Uterus (tissue), 2 donors: ENCODE data around the gene HERC4.

Experiments used
- POLR2A ChIP-seq, 2 donors: fragments of 450-650 bp; IDR thresholded peaks; one replicate each; pipeline ENCODE4 v1.6.1; 2016; ENCODE audit warnings: antibody characterized with exemption in 2 of 2, mild to moderate bottlenecking in 1 of 2, moderate library complexity in 1 of 2
- TF ChIP-seq, protein P1 (sequence below), 4 experiments: fragments of 200-600 bp in 2 of 4; fragments of 450-650 bp in 2 of 4; sonication (generic) in 2 of 4; IDR thresholded peaks; one replicate each; pipeline ENCODE4 v1.5.1; 2016 to 2019; ENCODE audit warnings: antibody characterized with exemption in 4 of 4, mild to moderate bottlenecking in 2 of 4, moderate library complexity in 1 of 4

DNA sequence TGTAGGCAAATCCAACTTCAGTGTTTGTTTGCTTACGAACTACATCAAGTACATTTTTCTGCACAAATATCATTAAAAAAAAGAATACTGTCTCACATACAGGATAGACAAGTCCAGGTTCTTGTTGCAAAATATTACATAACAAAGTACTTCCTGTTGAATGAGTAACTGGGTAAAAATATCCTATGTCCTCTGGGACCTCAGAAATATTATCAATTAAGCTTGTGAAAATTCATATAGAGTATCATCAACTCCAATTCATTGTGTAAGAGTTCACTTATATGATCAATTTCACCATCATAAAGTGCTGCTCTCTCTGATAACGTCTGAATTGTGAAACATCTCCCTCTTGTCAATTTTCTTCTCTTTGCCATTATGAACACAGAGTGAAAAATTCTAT is 22.6 kb downstream of the HERC4 start:
- TF ChIP-seq, protein P1, sequence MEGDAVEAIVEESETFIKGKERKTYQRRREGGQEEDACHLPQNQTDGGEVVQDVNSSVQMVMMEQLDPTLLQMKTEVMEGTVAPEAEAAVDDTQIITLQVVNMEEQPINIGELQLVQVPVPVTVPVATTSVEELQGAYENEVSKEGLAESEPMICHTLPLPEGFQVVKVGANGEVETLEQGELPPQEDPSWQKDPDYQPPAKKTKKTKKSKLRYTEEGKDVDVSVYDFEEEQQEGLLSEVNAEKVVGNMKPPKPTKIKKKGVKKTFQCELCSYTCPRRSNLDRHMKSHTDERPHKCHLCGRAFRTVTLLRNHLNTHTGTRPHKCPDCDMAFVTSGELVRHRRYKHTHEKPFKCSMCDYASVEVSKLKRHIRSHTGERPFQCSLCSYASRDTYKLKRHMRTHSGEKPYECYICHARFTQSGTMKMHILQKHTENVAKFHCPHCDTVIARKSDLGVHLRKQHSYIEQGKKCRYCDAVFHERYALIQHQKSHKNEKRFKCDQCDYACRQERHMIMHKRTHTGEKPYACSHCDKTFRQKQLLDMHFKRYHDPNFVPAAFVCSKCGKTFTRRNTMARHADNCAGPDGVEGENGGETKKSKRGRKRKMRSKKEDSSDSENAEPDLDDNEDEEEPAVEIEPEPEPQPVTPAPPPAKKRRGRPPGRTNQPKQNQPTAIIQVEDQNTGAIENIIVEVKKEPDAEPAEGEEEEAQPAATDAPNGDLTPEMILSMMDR (IDR thresholded peaks at IDR 0.05), result no peak
- TF ChIP-seq POLR2A (IDR thresholded peaks at IDR 0.05), result no peak
